ENCODE data around the gene SERPINE1. TPM values are rescaled to one million over a fixed set of nuclear protein-coding genes. Genes with fewer than 3 reads are reported as not detected.

SERPINE1 gene
- total RNA-seq, 1 donor, result 278 TPM

- Histone ChIP-seq H3K79me2 (ENCODE audit: insufficient read depth, low read length) (no peaks in the 10 kb centered on the region), H3K27ac (ENCODE audit: low read depth, low read length) (peak overlapping the region; percentile 64), H4K20me1 (ENCODE audit: insufficient read depth, low read length) (peaks cover 42% of the 10 kb centered on the region), H3K4me1 (ENCODE audit: insufficient read depth, low read length) (peaks cover 46% of the 10 kb centered on the region), H3K4me3 (ENCODE audit: insufficient read depth, low read length) (peak overlapping the region; percentile 54), H3K9me3 (ENCODE audit: low read depth, low read length) (no peaks in the 10 kb centered on the region), H3K4me2 (ENCODE audit: insufficient read depth, low read length) (peak overlapping the region; percentile 54), H2AFZ (ENCODE audit: low read length) (no peak overlapping the region), H3K27me3 (ENCODE audit: insufficient read depth, low read length) (no peaks in the 10 kb centered on the region), H3K36me3 (ENCODE audit: insufficient read depth, low read length) (peaks cover 78% of the 10 kb centered on the region)
- TF ChIP-seq CTCF (IDR thresholded peaks at IDR 0.05; ENCODE audit: extremely low read depth, low read depth, low read length), result no peak
- peak; percentile 56 for DNase-seq (ENCODE audit: insufficient read length, low spot score, missing footprints)
These were observed 6.9 kb downstream of the SERPINE1 start for GRCh38 chr7:101133621-101134398.

GRCh38 chr7:101134399-101134980 is 7.6 kb downstream of the SERPINE1 start:
- peaks cover 77% of the 10 kb centered on the region for H3K36me3 ChIP-seq (ENCODE audit: insufficient read depth, low read length)
- H3K4me1 ChIP-seq (ENCODE audit: insufficient read depth, low read length), result peaks cover 47% of the 10 kb centered on the region
- peak; percentile 48 for DNase-seq (ENCODE audit: insufficient read length, low spot score, missing footprints)

GRCh38 chr7:101137651-101138212 is 10.8 kb downstream of the SERPINE1 start:
- no peak for TF ChIP-seq CTCF (IDR thresholded peaks at IDR 0.05; ENCODE audit: extremely low read depth, low read depth, low read length)
- peak overlapping the region; percentile 18 for H3K4me2 ChIP-seq (ENCODE audit: insufficient read depth, low read length)
- peaks cover 43% of the 10 kb centered on the region for H3K4me1 ChIP-seq (ENCODE audit: insufficient read depth, low read length)
- no peaks in the 10 kb centered on the region for H3K79me2 ChIP-seq (ENCODE audit: insufficient read depth, low read length)
- no peaks in the 10 kb centered on the region for H3K9me3 ChIP-seq (ENCODE audit: low read depth, low read length)
- DNase-seq (ENCODE audit: insufficient read length, low spot score, missing footprints), result peak; percentile 62
- H3K4me3 ChIP-seq (ENCODE audit: insufficient read depth, low read length), result peak overlapping the region; percentile 27
- H2AFZ ChIP-seq (ENCODE audit: low read length), result no peak overlapping the region
- H3K36me3 ChIP-seq (ENCODE audit: insufficient read depth, low read length), result peaks cover 47% of the 10 kb centered on the region
- peak overlapping the region; percentile 79 for H3K27ac ChIP-seq (ENCODE audit: low read depth, low read length)
- H4K20me1 ChIP-seq (ENCODE audit: insufficient read depth, low read length), result peaks cover 31% of the 10 kb centered on the region
- H3K27me3 ChIP-seq (ENCODE audit: insufficient read depth, low read length), result no peaks in the 10 kb centered on the region

More at GRCh38 chr7:101134399-101134980, 7.6 kb downstream of the SERPINE1 start:
- no peaks in the 10 kb centered on the region for H3K27me3 ChIP-seq (ENCODE audit: insufficient read depth, low read length)
- H4K20me1 ChIP-seq (ENCODE audit: insufficient read depth, low read length), result peaks cover 42% of the 10 kb centered on the region
- H3K27ac ChIP-seq (ENCODE audit: low read depth, low read length), result peak overlapping the region; percentile 64
- no peak for TF ChIP-seq CTCF (IDR thresholded peaks at IDR 0.05; ENCODE audit: extremely low read depth, low read depth, low read length)
- H3K9me3 ChIP-seq (ENCODE audit: low read depth, low read length), result no peaks in the 10 kb centered on the region
- H3K79me2 ChIP-seq (ENCODE audit: insufficient read depth, low read length), result no peaks in the 10 kb centered on the region
- peak overlapping the region; percentile 54 for H3K4me2 ChIP-seq (ENCODE audit: insufficient read depth, low read length)
- H2AFZ ChIP-seq (ENCODE audit: low read length), result no peak overlapping the region
- H3K4me3 ChIP-seq (ENCODE audit: insufficient read depth, low read length), result peak overlapping the region; percentile 54
